ENCODE measurements around the gene ATOH1. TPM values are rescaled to one million over a fixed set of nuclear protein-coding genes. Genes with fewer than 3 reads are reported as not detected.

The ATOH1 gene
- total RNA-seq, 1 experiment from 2014 or later, result not detected

DNA sequence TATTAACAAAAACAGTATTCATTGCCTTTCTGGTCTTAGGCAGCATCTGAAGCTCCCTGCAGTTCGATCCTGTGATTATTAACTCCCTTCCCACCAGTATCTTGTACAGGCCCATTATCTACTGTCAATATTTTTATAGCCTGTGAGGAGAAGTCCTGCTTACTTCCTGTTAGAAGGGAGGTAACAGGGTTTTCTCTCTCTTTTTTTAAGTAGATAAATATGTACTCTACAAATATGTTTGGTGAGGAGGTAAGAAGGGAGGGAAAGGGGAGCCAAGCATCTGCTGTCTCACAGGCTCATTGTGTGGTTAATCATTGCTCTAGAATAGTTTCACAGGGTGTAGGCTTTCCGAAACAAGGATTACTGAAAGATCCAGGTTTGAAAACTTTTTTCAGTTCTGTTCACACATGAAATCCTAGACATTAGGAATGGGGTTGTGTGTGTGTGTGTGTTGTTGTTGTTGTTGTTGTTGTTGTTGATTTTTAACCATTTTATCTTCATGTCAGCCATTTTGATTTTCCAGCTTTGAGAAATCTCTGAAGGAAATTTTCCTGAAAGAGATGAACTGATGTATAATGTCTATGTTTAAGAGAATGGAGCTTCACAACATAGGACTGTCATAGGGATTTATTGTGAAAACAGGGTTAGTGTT lies 14.2 kb downstream of the ATOH1 start:
- H3K79me2 ChIP-seq (ENCODE audit: insufficient read depth, low read length), result no peaks in the 10 kb centered on the region
- no peaks in the 10 kb centered on the region for H3K79me1 ChIP-seq (ENCODE audit: insufficient read depth, low read depth, low read length, poor library complexity, severe bottlenecking)
- H3K4me2 ChIP-seq (ENCODE audit: insufficient read depth, insufficient read length, low read length), result no peak overlapping the region
- H3K27me3 ChIP-seq (ENCODE audit: insufficient read depth, low read length), result peaks cover 2% of the 10 kb centered on the region; the same call in 1 of the 2 replicates
- no peak overlapping the region for H2BK15ac ChIP-seq (ENCODE audit: low read depth, low read length)
- H2BK5ac ChIP-seq (ENCODE audit: insufficient read length, low read length), result no peak overlapping the region
- H3K23ac ChIP-seq (ENCODE audit: insufficient read length, low read depth, low read length), result no peak overlapping the region
- TF ChIP-seq, protein P1, sequence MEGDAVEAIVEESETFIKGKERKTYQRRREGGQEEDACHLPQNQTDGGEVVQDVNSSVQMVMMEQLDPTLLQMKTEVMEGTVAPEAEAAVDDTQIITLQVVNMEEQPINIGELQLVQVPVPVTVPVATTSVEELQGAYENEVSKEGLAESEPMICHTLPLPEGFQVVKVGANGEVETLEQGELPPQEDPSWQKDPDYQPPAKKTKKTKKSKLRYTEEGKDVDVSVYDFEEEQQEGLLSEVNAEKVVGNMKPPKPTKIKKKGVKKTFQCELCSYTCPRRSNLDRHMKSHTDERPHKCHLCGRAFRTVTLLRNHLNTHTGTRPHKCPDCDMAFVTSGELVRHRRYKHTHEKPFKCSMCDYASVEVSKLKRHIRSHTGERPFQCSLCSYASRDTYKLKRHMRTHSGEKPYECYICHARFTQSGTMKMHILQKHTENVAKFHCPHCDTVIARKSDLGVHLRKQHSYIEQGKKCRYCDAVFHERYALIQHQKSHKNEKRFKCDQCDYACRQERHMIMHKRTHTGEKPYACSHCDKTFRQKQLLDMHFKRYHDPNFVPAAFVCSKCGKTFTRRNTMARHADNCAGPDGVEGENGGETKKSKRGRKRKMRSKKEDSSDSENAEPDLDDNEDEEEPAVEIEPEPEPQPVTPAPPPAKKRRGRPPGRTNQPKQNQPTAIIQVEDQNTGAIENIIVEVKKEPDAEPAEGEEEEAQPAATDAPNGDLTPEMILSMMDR (conservative IDR thresholded peaks at IDR 0.05), result no peak
- H3K9me3 Mint-ChIP-seq, result no peaks in the 10 kb centered on the region
- H3K9me3 ChIP-seq (ENCODE audit: control insufficient read depth, low read depth, low read length), result no peaks in the 10 kb centered on the region
- no peak overlapping the region for H3K18ac ChIP-seq (ENCODE audit: insufficient read length, low read depth, low read length)
- H2AK5ac ChIP-seq (ENCODE audit: insufficient read length, low read length), result no peak overlapping the region
- no CpG with 5 or more reads among the region's 2 CpGs for WGBS (ENCODE audit: extremely low coverage, insufficient read length, low lambda C conversion rate)
- no peaks in the 10 kb centered on the region for H3K36me3 Mint-ChIP-seq (ENCODE audit: insufficient read depth in 1 of 3, low read depth in 3 of 3)
- no peak for DNase-seq
- no peak overlapping the region for H3K4me3 Mint-ChIP-seq
- H3K23me2 ChIP-seq (ENCODE audit: insufficient read length, low read depth, low read length, poor library complexity, severe bottlenecking), result no peaks in the 10 kb centered on the region
- H3K14ac ChIP-seq (ENCODE audit: insufficient read depth, low read length), result no peak overlapping the region
- no peak overlapping the region for H2AFZ ChIP-seq (ENCODE audit: low read length)
- no peaks in the 10 kb centered on the region; a peak in 2 of 4 replicates for H3K4me1 Mint-ChIP-seq
- no peak overlapping the region for H4K91ac ChIP-seq (ENCODE audit: insufficient read length, low read depth, low read length)
- no peak overlapping the region for H3T11ph ChIP-seq (ENCODE audit: low read length)
- no peaks in the 10 kb centered on the region for H4K20me1 ChIP-seq (ENCODE audit: control insufficient read depth, insufficient read depth, insufficient read length)
- no peak overlapping the region for H4K5ac ChIP-seq (ENCODE audit: insufficient read length, low read depth, low read length)
- no peak overlapping the region for H3K56ac ChIP-seq (ENCODE audit: insufficient read length, low read depth, low read length)
- no peak overlapping the region for H3K27ac ChIP-seq (ENCODE audit: insufficient read length, low read depth, low read length)
- H3K9ac ChIP-seq (ENCODE audit: extremely low read depth, insufficient read length, low read length), result no peak overlapping the region
- no peak overlapping the region for H2BK120ac ChIP-seq (ENCODE audit: low read depth, low read length, poor library complexity, severe bottlenecking)
- peaks cover 68% of the 10 kb centered on the region for H3K27me3 Mint-ChIP-seq (ENCODE audit: low read depth)
- H2BK20ac ChIP-seq (ENCODE audit: low read depth, low read length, poor library complexity, severe bottlenecking), result no peak overlapping the region
- H3K4me1 ChIP-seq (ENCODE audit: insufficient read depth, low read length), result no peaks in the 10 kb centered on the region
- no peak overlapping the region for H3K27ac Mint-ChIP-seq
- no peak overlapping the region for H2BK12ac ChIP-seq (ENCODE audit: insufficient read length, low read depth, low read length)
- H3K4ac ChIP-seq (ENCODE audit: low read depth, low read length), result no peak overlapping the region
- H4K8ac ChIP-seq (replicated peaks; ENCODE audit: insufficient read length, low read depth, low read length), result no peak overlapping the region

Measured in H9 (cell line).